Small intestine (tissue), 7 donors: ENCODE data around the gene RTP3. TPM values are rescaled to one million over a fixed set of nuclear protein-coding genes. Genes with fewer than 3 reads are reported as not detected.
"Not testable (repeated sequence)": the region's sequence is repeated elsewhere in the genome, so short reads cannot be mapped to it uniquely, and the experiment has no call there.

Experiments
- DNase-seq, 2 donors: peaks; one replicate each; pipeline versions ENCODE4 v3.0.0 to v3.0.0-alpha.2; 2013
- FAIRE-seq: peaks from 2 replicates; lab custom pipeline; 2012; peaks lifted over from hg19 to GRCh38; lab: Jason Lieb, UNC
- H3K27ac ChIP-seq, 3 donors: one replicate each; pipeline ENCODE4 v1.5.1; 2013; ENCODE audit warnings: low read length in 2 of 3, mild to moderate bottlenecking in 2 of 3, control low read depth in 1 of 3, inconsistent platforms in 1 of 3, low read depth in 1 of 3, moderate library complexity in 1 of 3
- H3K27me3 ChIP-seq, 3 donors: one replicate each; pipeline ENCODE4 v1.6.1; 2013; ENCODE audit warnings: low read length in 3 of 3, inconsistent platforms in 1 of 3; ENCODE audit not compliant: control insufficient read depth in 3 of 3, insufficient read depth in 3 of 3
- H3K36me3 ChIP-seq, 3 donors: one replicate each; pipeline ENCODE4 v1.6.1; 2013; ENCODE audit warnings: low read length in 3 of 3, inconsistent platforms in 1 of 3, low read depth in 1 of 3, mild to moderate bottlenecking in 1 of 3, moderate library complexity in 1 of 3; ENCODE audit not compliant: control insufficient read depth in 3 of 3, insufficient read depth in 2 of 3
- H3K4me1 ChIP-seq, 3 donors: one replicate each; pipeline ENCODE4 v1.6.1; 2013; ENCODE audit warnings: low read length in 2 of 3, inconsistent platforms in 1 of 3, low read depth in 1 of 3, mild to moderate bottlenecking in 1 of 3, moderate library complexity in 1 of 3; ENCODE audit not compliant: control insufficient read depth in 3 of 3, insufficient read depth in 2 of 3
- H3K4me3 ChIP-seq, 3 donors: one replicate each; pipeline ENCODE4 v1.5.1; 2013; ENCODE audit warnings: low read length in 3 of 3, control low read depth in 1 of 3, inconsistent platforms in 1 of 3, low read depth in 1 of 3, mild to moderate bottlenecking in 1 of 3, moderate library complexity in 1 of 3
- H3K9me3 ChIP-seq, 2 donors: one replicate each; pipeline ENCODE4 v1.6.1; 2013; ENCODE audit warnings: low read depth in 1 of 2, low read length in 1 of 2; ENCODE audit not compliant: control insufficient read depth in 2 of 2, insufficient read depth in 1 of 2
- WGBS, 3 donors: extraction: QIAGEN DNeasy Blood & Tissue Kit; methylation state at CpG; one replicate each; pipeline ENCODE4 v1.1.7; 2013; 5-methylcytosine and 5-hydroxymethylcytosine counted together
- polyA plus RNA-seq, 4 donors: library from polyadenylated mRNA; stranded (reverse) in 3 of 4; unstranded in 1 of 4; fragments of 200-250 nt in 3 of 4; fragments of 120-200 nt in 1 of 4; gene quantifications; one replicate each; pipeline versions ENCODE4 v1.2.1 to v1.2.3, GENCODE V29; 2013
- donor health status: healthy with polysubstance abuse.
- donor health status: control.
- donor health status: control.
- donor health status: Bipolar disorder and iron deficiency.
- donor health status: healthy.

The RTP3 gene
- polyA plus RNA-seq, 4 donors: 0.06 TPM; not detected in 3

DNA sequence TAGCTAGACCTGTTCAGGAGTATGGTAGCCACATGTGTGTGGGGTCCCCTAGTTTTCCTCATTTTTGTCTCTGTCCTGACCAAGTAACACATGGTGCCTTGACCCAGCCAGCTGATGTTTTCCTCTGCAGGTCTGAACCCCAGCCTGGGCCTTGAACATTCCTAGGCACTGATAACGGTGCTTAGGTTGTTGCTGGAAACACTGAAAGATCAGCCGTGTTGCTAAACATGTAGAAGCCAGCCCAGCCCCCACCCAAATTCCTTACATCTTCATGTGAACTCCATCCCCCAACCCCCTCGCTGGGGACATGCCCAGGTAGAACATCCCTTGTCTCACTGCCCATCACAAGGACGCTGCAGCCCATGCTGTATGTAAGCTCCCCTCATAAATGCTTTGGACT lies 18.7 kb downstream of the RTP3 start:
- WGBS, 3 donors: 85 to 99% (median 90%) methylated on average over 4 of the region's 4 CpGs
- FAIRE-seq (no peak), DNase-seq (no peak)
- no peak overlapping the region for H3K4me3 ChIP-seq
- H3K9me3 ChIP-seq: no peaks in the 10 kb centered on the region
- H3K27me3 ChIP-seq: no peaks in the 10 kb centered on the region
- H3K36me3 ChIP-seq: no peaks in the 10 kb centered on the region
- no peaks in the 10 kb centered on the region for H3K4me1 ChIP-seq
- H3K27ac ChIP-seq: no peak overlapping the region

DNA sequence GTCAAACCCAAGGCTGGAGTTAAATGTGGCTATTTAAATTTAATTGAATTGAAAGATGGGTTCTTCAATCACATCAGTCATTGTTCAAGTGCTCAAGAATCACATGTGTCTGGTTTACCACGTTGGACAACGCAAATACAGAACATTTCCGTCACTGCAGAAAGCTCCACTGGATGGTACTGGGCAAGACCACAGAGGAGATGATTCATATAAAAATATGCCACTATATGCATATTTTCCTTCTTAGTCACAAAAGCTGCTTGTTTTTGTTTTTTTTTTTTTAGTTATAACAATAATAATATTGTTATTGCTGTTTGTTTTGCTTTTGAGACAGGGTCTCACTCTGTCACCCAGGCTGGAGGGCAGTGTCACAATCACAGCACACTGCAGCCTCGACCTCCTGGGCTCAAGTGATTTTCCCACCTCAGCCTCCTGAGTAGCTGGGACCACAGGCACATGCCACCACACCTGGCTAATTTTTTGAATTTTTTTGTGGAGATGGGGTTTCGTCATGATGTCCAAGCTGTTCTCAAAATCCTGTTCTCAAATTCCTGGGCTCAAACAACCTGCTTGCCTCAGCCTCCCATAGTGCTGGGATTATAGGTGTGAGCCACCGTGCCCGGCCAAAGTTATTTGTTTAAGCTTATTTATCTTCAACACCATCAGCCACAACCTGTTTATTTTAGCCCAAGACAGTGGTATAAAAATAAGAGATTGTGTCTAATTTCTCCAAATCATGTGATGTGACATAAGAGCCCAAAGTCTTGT lies 19.4 kb downstream of the RTP3 start:
- Histone ChIP-seq H3K9me3 (no peaks in the 10 kb centered on the region), H3K4me3 (no peak overlapping the region), H3K27me3 (no peaks in the 10 kb centered on the region), H3K36me3 (no peaks in the 10 kb centered on the region), H3K27ac (no peak overlapping the region), H3K4me1 (no peaks in the 10 kb centered on the region)
- WGBS, 3 donors: 77 to 84% (median 83%) methylated on average over 7 of the region's 7 CpGs
- DNase-seq (no peak), FAIRE-seq (no peak)

DNA sequence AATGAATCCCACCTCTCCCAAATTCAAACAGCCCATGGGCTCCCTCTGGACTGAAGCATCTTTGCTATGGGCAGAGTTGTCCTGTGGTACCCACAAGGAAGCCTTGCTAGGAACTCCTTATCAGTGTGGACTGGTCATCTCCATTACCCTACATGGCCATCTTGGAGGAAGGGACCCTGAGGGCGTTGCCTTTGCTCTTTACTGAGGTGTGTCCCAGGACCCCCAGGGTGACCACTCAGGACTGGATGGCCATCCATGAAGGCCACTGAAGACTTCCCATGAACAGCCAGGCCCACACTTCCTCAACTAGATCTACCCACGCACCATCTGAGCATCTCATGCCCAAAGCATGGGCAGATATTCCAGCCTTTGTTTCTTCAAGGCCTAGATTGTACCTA lies 20.0 kb downstream of the RTP3 start:
- H3K27ac ChIP-seq: no peak overlapping the region
- H3K9me3 ChIP-seq: no peaks in the 10 kb centered on the region
- H3K4me1 ChIP-seq: no peaks in the 10 kb centered on the region
- 83 to 92% (median 90%) methylated on average over 2 of the region's 2 CpGs for WGBS, 3 donors
- H3K27me3 ChIP-seq: no peaks in the 10 kb centered on the region
- FAIRE-seq (no peak), DNase-seq (no peak)
- H3K36me3 ChIP-seq: no peaks in the 10 kb centered on the region
- H3K4me3 ChIP-seq: no peak overlapping the region

DNA sequence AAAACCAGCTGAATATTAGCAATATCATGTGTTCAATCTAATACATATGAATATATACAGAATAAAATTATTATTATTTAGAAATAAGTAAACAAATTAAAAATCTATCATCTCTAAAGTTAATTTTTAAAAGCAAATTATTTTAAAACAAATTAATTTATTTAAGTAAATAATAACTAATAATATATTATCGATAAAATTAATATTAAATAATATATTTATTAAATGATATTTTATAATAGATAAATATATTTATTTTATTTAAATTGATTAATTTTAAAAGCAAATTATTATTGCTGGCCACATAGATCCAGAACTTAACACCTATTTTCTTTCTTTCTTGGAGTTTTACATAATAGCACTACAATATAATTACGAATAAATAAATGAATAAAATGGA lies 22.2 kb downstream of the RTP3 start:
- Histone ChIP-seq H3K4me3 (no peak overlapping the region), H3K27me3 (no peaks in the 10 kb centered on the region), H3K9me3 (no peaks in the 10 kb centered on the region), H3K4me1 (no peaks in the 10 kb centered on the region), H3K36me3 (no peaks in the 10 kb centered on the region), H3K27ac (no peak overlapping the region)
- peak; percentile 96 for FAIRE-seq
- no peak for DNase-seq
- 96 to 98% (median 98%) methylated on average over 2 of the region's 2 CpGs for WGBS, 3 donors

DNA sequence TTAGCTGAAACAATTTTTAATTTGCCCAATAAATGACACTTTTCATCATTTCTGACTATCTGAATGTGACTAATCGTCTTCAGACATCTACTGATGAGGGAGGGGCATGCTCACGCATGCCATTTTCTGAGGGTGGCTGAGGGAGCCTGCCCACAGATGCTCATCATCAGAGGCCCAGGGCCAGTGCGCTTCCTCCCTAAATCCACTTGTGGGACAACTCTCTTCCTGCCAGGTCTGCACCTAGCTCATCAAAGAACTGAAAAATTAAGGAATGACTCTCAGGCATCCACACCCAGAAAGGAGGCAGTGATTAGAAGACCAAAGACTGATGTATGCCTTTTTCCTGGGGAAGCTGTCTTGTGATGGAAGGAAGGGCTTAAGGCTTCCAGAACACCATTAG lies 22.8 kb downstream of the RTP3 start:
- H3K36me3 ChIP-seq: no peaks in the 10 kb centered on the region
- H3K27ac ChIP-seq: no peak overlapping the region
- no peaks in the 10 kb centered on the region for H3K4me1 ChIP-seq
- no peak overlapping the region for H3K4me3 ChIP-seq
- H3K9me3 ChIP-seq: no peaks in the 10 kb centered on the region
- DNase-seq (no peak), FAIRE-seq (no peak)
- 82 to 96% (median 92%) methylated on average over 3 of the region's 3 CpGs for WGBS, 3 donors
- no peaks in the 10 kb centered on the region for H3K27me3 ChIP-seq

DNA sequence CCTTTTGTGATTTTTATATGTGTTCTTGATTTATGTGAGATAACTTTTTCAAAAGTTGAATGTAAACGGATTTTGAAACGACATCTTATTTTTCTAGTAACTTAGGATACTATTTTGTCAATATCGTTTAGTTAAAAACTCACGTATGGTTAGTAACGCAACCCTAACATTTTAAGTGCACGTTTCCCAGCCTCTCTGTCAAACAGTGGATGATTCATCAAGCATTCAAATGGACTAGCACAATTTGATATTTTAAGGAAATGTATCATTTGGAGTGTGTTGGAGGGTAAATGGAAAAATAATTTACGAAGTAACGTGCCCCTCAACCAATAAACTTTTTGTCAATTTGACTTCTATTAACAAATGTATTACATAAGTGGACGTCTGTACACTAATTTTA lies 23.3 kb downstream of the RTP3 start:
- Histone ChIP-seq H3K36me3 (no peaks in the 10 kb centered on the region), H3K4me1 (no peaks in the 10 kb centered on the region), H3K9me3 (no peaks in the 10 kb centered on the region), H3K27ac (no peak overlapping the region), H3K4me3 (no peak overlapping the region), H3K27me3 (no peaks in the 10 kb centered on the region)
- 79 to 91% (median 91%) methylated on average over 9 of the region's 9 CpGs for WGBS, 3 donors
- no peak for DNase-seq
- FAIRE-seq: no peak

DNA sequence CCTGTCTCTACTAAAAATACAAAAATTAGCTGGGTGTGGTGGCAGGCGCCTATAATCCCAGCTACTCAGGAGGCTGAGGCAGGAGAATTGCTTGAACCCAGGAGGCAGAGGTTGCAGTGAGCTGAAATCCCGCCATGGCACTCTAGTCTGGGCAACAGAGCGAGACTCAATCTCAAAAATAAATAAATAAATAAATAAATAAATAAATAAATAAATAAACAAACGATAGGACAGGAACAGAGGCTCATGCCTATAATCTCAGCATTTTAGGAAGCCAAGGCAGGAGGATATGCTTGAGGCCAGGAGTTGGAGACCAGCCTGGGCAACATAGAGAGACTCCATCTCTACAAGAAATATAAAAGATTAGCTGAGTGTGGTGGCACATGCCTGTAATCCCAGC lies 24.4 kb downstream of the RTP3 start:
- not testable (repeated sequence) for FAIRE-seq, DNase-seq
- 87 to 89% (median 87%) methylated on average over 4 of the region's 4 CpGs for WGBS, 3 donors

DNA sequence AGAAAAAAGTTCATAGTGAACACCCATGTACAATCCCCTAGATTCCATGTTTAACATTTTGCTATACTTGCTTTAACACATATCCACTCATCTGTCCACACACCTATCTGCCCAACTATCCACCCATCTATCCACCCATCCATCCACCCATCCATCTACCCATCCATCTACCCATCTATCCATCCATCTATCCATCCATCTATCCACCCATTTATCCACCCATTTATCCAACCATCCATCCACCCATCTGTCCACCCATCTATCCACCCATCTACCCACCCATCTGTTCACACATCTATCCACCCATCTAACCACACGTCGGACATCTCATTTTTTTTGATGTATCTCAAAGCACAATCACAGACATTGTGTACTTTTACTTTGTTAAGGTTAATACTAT lies 25.8 kb downstream of the RTP3 start:
- Histone ChIP-seq H3K9me3 (no peaks in the 10 kb centered on the region), H3K4me3 (no peak overlapping the region), H3K27me3 (no peaks in the 10 kb centered on the region), H3K4me1 (no peaks in the 10 kb centered on the region), H3K36me3 (no peaks in the 10 kb centered on the region), H3K27ac (no peak overlapping the region)
- WGBS, 3 donors: 91 to 96% (median 94%) methylated on average over 2 of the region's 2 CpGs
- FAIRE-seq (no peak), DNase-seq (no peak)

More for the DNA sequence above, 24.4 kb downstream of the RTP3 start:
- not testable (repeated sequence) for H3K27me3 ChIP-seq, H3K27ac ChIP-seq, H3K4me1 ChIP-seq, H3K9me3 ChIP-seq, H3K36me3 ChIP-seq, H3K4me3 ChIP-seq

DNA sequence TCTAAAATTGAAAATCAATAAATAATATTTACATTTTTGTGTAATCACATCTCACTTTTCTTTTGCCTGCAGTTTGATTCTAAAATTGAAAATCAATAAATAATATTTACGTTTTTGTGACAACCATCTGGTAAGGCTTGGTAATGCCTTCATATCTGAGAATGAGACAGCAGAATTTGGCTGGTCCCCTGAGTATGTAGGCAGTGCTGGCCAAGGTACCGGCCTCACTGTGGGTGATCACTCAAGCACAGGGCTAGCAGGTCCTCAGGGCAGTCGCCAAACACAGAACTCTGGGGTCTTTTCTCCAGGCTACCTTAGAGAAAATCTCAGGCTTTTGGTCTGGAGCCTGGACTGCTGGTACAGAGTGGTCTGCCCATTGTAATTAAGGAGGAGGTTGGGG lies 26.2 kb downstream of the RTP3 start:
- Histone ChIP-seq H3K9me3 (no peaks in the 10 kb centered on the region), H3K4me3 (no peak overlapping the region), H3K36me3 (no peaks in the 10 kb centered on the region), H3K4me1 (no peaks in the 10 kb centered on the region), H3K27me3 (no peaks in the 10 kb centered on the region), H3K27ac (no peak overlapping the region)
- no peak for FAIRE-seq
- WGBS, 3 donors: 78 to 89% (median 79%) methylated on average over 3 of the region's 3 CpGs
- DNase-seq: no peak
